HUDEP-2 (cell line): ENCODE results near the gene INSR.

Experiments
- DNase-seq, 76 experiments: peaks; one replicate each; lab custom pipeline; 2025; ENCODE audit not compliant: unreplicated experiment in 76 of 76; lab: John Stamatoyannopoulos, UW

Gene INSR

DNA sequence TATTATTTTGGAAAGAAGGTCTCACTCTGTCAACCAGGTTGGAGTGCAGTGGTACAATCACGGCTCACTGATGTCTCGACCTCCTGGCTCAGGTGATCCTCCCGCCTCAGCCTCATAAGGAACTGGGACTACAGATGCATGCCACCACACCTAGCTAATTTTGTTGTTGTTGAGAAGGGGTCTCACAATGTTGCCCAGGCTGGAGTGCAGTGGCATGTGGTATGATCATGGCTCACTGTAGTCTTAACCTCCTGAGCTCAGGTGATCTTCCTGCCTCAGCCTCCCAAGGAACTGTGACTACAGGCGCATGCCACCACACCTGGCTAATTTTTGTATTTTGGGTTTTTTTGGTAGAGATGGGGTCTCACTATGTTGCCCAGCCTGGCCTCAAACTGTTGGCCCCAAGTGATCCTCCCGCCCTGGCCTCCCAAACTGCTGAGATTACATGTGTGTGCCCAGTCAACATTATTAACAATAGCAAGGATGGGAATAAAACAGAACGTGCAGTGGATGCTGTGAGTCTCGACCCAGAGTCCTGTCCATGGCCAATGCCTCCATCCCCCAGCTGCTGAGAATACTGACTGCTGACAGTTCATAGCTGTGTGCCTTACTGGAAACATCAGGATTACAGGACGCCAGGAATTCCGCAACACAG, 230.3 kb downstream of the INSR start:
- no peak for DNase-seq

DNA sequence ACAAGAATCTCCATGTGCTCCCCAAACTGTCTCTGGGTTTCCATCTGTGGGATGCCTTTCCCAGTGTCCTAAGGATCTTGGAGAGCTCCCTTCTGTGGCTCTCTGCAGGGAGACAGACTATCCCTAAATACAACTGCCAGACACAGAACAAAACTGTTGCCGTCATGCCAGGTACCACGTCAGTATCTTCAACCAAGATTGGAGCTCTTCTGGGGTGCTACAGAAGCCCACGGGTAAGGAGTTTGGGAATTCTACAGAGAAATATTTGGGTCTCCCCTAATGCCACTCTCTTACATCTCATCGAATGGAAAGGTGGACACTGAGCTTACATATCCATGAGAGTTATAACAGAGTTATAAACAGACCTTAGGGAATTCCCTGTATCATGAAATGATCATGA, 230.9 kb downstream of the INSR start:
- no peak for DNase-seq
